DMS53 treated with DMSO at 0.1 percent for 48 hours (cell line): ENCODE measurements around the gene ITSN1.

Source experiments
- DNase-seq: peaks from one replicate; lab custom pipeline; 2025; ENCODE audit not compliant: unreplicated experiment; lab: John Stamatoyannopoulos, UW

Gene ITSN1

GRCh38 chr21:33677450-33677849 is 35.1 kb downstream of the ITSN1 start:
- no peak for DNase-seq

DNA sequence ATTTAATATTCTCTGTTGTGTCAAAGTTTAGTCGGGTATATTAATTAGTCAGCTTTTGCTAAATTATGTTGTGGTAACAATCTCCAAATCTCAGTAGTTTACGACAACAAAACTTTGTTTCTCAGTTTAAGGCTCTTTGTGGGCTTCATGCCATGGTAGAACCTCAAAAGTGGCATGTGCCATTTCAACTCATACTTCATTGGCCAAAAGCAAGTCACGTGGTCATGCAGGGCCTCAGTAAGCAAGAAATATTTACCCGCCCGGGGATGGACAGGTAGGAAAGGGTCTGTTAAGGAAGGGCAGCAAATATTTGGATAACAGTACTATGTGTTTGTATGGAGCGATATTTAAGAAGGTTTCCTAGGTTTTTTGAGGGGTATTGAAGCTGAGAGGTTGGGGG is 38.6 kb downstream of the ITSN1 start:
- DNase-seq = no peak

DNA sequence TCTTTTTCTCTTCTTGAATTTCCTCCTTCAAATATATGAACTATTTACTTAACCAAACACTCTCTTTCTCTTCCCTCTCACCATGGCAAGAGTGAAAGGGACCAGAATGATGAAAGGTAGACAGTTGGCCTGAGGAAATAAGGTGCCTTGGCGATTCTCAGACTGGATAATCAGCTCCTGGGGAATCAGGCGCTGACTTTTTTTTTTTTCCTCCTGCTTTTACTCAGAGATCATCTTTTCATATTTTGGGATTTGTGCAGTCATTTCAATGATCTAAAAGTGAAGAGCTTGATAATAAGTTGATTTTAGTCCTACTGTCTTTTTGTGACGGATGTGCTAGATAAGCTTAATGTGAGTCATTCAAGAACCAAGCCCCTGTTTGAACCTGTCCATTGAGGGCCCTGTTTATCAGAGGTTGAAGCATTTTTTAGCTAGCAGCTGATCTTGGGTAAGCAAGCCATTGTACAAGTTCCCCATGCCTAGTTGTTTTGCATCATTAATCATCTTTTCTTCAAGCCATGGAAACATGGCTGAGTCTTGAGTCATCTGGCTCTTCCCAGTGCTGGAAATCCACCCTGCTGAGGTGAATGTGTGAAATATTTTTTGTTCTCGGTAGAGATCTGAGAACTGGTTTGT is 40.8 kb downstream of the ITSN1 start:
- no peak for DNase-seq

DNA sequence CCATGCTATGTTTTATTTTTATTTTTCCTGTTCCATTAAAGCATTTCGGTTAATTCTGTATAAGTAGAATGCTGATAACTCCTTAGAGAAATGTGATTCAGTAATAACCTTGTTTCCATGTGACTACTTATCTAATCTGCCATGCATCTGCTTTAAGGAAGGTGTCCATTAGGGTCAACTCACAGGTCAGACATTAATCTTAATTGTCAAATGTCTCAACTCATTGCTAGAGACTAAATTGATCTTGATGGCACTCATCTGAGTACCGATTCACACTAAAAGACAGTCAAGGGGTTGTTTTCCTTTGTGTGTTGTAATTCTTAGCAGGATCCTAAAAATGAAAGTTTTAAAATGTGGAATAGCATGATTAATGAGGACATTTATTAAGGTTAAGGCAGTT is 41.8 kb downstream of the ITSN1 start:
- DNase-seq = no peak

GRCh38 chr21:33684923-33685560 is 42.7 kb downstream of the ITSN1 start:
- DNase-seq = no peak

DNA sequence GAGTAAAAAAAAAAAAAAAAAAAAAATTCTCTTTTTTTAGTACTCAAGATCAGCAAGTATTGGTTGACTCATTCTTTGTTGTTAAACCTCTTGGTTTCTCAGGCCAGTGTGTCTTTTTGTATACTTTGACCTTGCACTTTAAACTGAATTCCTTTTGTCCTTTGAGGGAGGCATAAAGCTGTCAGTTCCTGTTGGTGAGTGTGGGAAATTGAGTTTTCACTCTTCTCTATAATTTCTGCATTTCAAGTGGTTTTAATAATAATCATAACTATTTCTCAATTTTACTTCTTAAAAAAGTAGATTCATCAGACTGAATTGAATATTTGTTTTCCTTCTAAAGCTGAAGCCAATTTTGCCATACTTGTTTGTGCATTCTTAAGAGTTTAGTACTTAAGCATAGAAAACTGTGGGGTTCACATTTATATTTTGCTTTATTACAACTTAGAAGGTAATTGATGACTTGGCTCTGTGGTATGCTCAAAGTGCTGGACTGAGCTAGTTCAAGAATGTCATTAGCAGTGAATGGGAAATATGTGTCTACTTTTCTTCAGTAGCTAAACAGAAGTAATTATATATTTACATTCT is 43.4 kb downstream of the ITSN1 start:
- no peak for DNase-seq

DNA sequence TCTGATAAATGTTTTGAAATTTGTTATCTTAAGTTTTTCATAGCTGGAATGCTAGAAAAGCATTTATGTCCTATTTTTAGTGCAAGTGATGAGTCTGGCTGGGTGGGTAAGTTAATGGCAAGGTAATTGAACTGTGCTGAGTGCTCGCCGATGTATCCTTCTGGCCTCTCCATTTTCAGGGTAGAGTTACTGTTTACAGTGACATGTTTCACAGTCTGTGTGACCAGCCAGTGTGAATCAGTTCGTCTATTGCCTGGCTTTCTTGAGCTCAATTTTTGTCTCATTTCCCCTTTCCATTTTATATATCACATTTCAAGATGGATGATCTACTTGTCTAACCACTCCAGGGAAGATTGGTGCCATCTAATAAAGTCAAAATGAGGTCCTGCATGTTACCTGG is 44.1 kb downstream of the ITSN1 start:
- no peak for DNase-seq

- peak; percentile 14 for DNase-seq
Measured at GRCh38 chr21:33687634-33688033, 45.3 kb downstream of the ITSN1 start.

- DNase-seq = no peak
Measured at GRCh38 chr21:33688353-33688752, 46.1 kb downstream of the ITSN1 start.

DNA sequence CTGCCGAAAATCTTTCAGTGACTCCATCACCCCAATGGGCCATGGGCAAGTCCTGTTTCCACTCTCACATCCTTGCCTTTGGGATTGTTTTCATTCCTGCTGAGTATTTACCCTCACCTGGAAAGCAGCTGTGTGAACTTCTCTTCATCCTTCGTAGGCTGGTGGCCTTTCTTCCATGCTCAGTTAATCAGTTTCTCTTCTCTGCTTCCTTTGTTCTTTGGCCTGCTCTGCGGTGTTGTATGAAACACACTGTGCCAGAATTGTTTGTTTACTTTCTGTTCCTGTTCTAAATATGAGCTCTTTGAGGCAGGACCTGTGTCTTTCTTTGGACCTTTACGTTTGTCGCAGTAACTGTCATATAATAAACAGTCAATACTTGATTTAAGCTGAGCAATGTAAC is 48.6 kb downstream of the ITSN1 start:
- DNase-seq = no peak

- no peak for DNase-seq
Measured at GRCh38 chr21:33691945-33692603, 49.8 kb downstream of the ITSN1 start.

DNA sequence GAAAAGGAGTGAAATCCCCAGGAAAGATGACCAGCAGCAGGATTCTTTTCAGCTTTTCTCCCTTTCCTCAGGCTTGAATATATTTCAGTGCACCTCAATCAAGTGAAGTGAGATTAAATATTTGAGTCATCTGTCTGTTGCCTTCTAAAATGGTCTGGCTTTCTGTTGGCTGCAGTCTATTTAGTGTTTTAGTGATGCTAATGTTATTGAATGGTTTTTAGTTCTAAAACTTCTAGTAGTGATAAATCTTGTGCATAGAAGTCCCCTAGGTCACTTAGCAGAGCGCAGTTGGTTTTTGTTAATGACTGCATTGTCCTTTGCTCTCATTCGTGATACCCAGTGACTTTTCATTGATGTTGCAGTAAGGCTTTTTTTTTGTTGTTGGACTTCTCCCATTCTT is 53.5 kb downstream of the ITSN1 start:
- DNase-seq = no peak

GRCh38 chr21:33696465-33696864 is 54.2 kb downstream of the ITSN1 start:
- DNase-seq = no peak

GRCh38 chr21:33698087-33698860 is 56.0 kb downstream of the ITSN1 start:
- DNase-seq = no peak

DNA sequence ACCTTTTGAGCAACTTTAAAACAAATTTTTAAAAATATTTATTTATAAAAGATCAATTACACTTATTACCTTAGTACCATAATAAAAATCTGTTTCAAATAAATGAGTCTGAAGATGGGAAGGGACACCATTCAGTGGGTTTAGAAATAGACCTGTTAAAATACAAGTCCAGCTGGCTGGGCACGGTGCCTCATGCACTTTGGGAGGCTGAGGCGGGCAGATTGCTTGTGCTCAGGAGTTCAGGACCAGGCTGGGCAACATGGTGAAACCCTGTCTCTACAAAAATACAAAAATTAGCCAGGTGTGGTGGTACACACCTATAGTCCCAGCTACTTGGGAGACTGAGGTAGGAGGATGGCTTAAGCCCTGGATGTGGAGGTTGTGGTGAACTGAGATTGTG is 57.0 kb downstream of the ITSN1 start:
- no peak for DNase-seq

DNA sequence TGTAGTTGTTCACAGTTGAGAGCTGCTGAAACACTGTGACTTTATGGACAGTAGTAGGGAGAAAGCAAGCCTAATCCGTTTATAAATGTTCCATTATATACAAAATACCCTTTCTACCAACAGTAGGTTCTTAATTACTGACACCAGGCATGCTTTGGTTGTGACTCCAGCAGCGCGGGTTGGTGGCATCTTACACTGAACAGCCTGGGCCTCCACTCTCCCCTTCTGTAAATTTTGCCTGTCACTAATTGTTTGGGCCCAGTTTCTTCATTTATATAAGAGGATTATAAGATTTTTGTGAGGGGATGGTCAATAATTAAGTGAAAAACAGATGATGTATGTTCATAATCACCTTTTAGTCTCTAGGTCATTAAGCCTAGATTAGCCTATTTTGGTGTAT is 58.2 kb downstream of the ITSN1 start:
- no peak for DNase-seq

- DNase-seq = no peak
Measured at GRCh38 chr21:33703750-33704606, 61.7 kb downstream of the ITSN1 start.

DNA sequence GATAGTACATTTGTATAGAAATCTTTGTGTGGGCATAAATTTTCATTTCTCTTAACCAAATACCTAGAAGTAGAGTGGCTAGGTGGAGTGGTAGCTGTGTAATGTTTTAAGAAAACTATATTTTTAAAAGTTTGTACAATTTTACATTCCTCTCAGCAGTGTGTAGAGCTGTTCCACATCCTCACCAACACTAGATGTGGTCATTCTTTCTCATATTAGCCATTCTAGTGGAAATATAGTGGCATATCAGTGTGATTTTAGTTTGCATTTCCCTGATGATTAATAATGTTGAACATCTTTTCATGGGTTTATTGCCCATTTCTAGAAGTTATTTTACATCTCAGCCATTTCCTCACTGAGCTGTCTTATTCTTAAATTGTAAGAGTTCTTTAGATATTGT is 65.5 kb downstream of the ITSN1 start:
- no peak for DNase-seq

GRCh38 chr21:33708874-33709273 is 66.6 kb downstream of the ITSN1 start:
- DNase-seq = no peak

DNA sequence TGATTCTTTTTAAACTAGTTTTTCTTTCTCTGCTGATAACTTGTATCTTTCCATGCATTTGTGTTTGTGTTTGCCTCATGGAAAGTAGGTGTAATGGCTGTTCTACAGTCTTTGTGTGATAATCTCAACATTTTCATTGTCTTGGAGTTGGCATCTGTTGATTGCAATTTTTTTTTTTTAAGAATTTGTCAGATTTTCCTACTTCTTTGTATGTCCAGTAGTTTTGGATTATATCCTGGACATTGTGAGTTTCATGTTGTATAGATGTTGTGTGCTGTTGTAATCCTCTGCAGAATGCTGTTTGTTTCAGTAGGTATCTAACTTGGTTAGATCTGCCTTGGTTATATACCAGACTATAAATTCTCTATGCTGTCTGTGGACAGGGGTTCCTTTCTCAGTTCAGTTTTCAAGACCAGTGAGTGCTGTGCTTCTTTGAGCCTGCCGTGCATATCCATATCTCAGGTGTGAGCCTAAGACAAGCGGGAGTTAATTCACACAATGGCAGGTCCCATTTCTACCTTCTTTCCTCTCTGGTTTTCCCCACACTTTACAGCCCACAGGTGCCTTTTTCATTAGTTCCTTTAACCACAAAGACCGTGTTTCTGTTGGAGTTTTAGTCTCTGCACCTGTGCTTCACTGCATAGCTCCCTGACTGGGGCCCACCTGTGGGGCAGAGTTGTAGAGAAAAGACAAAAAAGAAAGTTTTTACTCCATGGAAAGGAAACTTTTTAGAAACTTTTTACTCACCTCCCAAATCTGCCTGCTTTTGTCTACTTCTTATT is 69.9 kb downstream of the ITSN1 start:
- DNase-seq = no peak
